HepG2 (cell line): ENCODE measurements around the gene PTH1R. TPM values are rescaled to one million over a fixed set of nuclear protein-coding genes. Genes with fewer than 3 reads are reported as not detected.

ENCODE experiments used
- DNMT3B ChIP-seq: conservative IDR thresholded peaks from 2 replicates; pipeline ENCODE4 v1.6.1; 2016; ENCODE audit warnings: missing biosample characterization, control low read depth
- HOXD1 ChIP-seq: sonication (generic); formaldehyde crosslinking; IDR thresholded peaks from 2 replicates; pipeline ENCODE4 v1.5.0; 2020; ENCODE audit warnings: missing genetic modification reagents
- KMT2B ChIP-seq: IDR thresholded peaks from 2 replicates; pipeline ENCODE4 v1.6.1; 2016; ENCODE audit warnings: missing genetic modification reagents, missing compliant biosample characterization
- MED1 ChIP-seq: sonication (generic); formaldehyde crosslinking; IDR thresholded peaks from 2 replicates; pipeline ENCODE4 v1.4.0; 2020; ENCODE audit warnings: missing genetic modification reagents
- NCOA2 ChIP-seq: sonication (generic); formaldehyde crosslinking; IDR thresholded peaks from 2 replicates; pipeline ENCODE4 v1.8.0; 2022; ENCODE audit warnings: inconsistent platforms
- NR2C2 ChIP-seq: sonication (generic); formaldehyde crosslinking; IDR thresholded peaks from 2 replicates; pipeline ENCODE4 v1.4.0; 2020; ENCODE audit warnings: missing genetic modification reagents, mild to moderate bottlenecking, moderate library complexity, borderline replicate concordance
- PHF21A ChIP-seq: sonication (generic); formaldehyde crosslinking; IDR thresholded peaks from 2 replicates; pipeline ENCODE4 v1.5.0; 2020; ENCODE audit warnings: mild to moderate bottlenecking, missing genetic modification reagents
- POLR2G ChIP-seq: fragments of 200-400 bp; formaldehyde crosslinking; IDR thresholded peaks from 2 replicates; pipeline ENCODE4 v1.6.1; 2018; ENCODE audit warnings: mild to moderate bottlenecking, low read depth, low read length, moderate library complexity
- SCMH1 ChIP-seq: sonication (generic); formaldehyde crosslinking; IDR thresholded peaks from 2 replicates; pipeline ENCODE4 v1.9.0; 2021; ENCODE audit warnings: missing genetic modification reagents, mild to moderate bottlenecking, borderline replicate concordance
- SIN3A ChIP-seq: IDR thresholded peaks from 2 replicates; pipeline ENCODE4 v1.6.1; 2011; ENCODE audit warnings: low read depth, mild to moderate bottlenecking, control low read depth, low read length, borderline replicate concordance
- SIX4 ChIP-seq: sonication (generic); formaldehyde crosslinking; IDR thresholded peaks from 2 replicates; pipeline ENCODE4 v1.4.0; 2020; ENCODE audit warnings: missing genetic modification reagents
- SMARCE1 ChIP-seq: fragments of 450-650 bp; IDR thresholded peaks from 2 replicates; pipeline ENCODE4 v1.6.1; 2017; ENCODE audit warnings: borderline replicate concordance
- XRCC5 ChIP-seq: fragments of 200-400 bp; formaldehyde crosslinking; optimal IDR thresholded peaks from 2 replicates; pipeline ENCODE3; 2017; ENCODE audit warnings: mild to moderate bottlenecking, low read length
- ZFY ChIP-seq: sonication (generic); formaldehyde crosslinking; IDR thresholded peaks from 2 replicates; pipeline ENCODE4 v1.4.0; 2020; ENCODE audit warnings: missing genetic modification reagents
- ZMYM2 ChIP-seq: sonication (generic); formaldehyde crosslinking; IDR thresholded peaks from 2 replicates; pipeline ENCODE4 v1.8.0; 2022; ENCODE audit warnings: mild to moderate bottlenecking, missing genetic modification reagents
- ZNF883 ChIP-seq: sonication (generic); formaldehyde crosslinking; IDR thresholded peaks from 2 replicates; pipeline ENCODE4 v1.5.1; 2020; ENCODE audit warnings: mild to moderate bottlenecking, missing genetic modification reagents; ENCODE audit errors: not compliant biosample characterization
- polyA plus RNA-seq, 8 experiments: library from polyadenylated mRNA; depleted of rRNA in 3 of 8; stranded (reverse) in 7 of 8; unstranded in 1 of 8; fragments of >200 nt; fragmentation: Illumina TruSeq in 4 of 8; extraction: Trizol in 4 of 8; gene quantifications; 2 replicates each; pipeline versions ENCODE4 v1.2.1 to v1.2.3, GENCODE V29; 2011 to 2016; ENCODE audit warnings: low read depth in 4 of 8, missing spikeins in 1 of 8, mixed read lengths in 1 of 8; ENCODE audit not compliant: insufficient read depth in 1 of 8
- total RNA-seq, 5 experiments: library from RNA; depleted of rRNA; stranded (reverse); fragments of >200 nt; fragmentation: Illumina TruSeq; extraction: Trizol; gene quantifications; 2 replicates each; pipeline ENCODE4 v1.2.3, GENCODE V29; 2016; ENCODE audit warnings: low read depth in 1 of 5
- TF ChIP-seq, protein P1 (sequence below): sonication (generic); formaldehyde crosslinking; IDR thresholded peaks from 2 replicates; pipeline ENCODE4 v1.5.0; 2020; ENCODE audit warnings: mild to moderate bottlenecking, missing genetic modification reagents
- TF ChIP-seq, protein P2 (sequence below): IDR thresholded peaks from 2 replicates; pipeline ENCODE4 v1.6.1; 2016; ENCODE audit warnings: mild to moderate bottlenecking, missing biosample characterization, missing genetic modification reagents
- TF ChIP-seq, protein P3 (sequence below): sonication (generic); formaldehyde crosslinking; IDR thresholded peaks from 2 replicates; pipeline ENCODE4 v1.5.0; 2020; ENCODE audit warnings: mild to moderate bottlenecking, missing genetic modification reagents, moderate library complexity
- TF ChIP-seq, protein P4 (sequence below): sonication (generic); formaldehyde crosslinking; IDR thresholded peaks from 2 replicates; pipeline ENCODE4 v1.4.0; 2020; ENCODE audit warnings: missing genetic modification reagents
- TF ChIP-seq, protein P5 (sequence below): sonication (generic); formaldehyde crosslinking; conservative IDR thresholded peaks from 2 replicates; pipeline ENCODE4 v1.8.0; 2022; ENCODE audit warnings: low read depth, missing genetic modification reagents

PTH1R gene
- total and polyA plus RNA-seq, 2 of the 13 experiments (the other 11 are each of a cell fraction or from before 2014, with no cell fraction given) = not detected

DNA sequence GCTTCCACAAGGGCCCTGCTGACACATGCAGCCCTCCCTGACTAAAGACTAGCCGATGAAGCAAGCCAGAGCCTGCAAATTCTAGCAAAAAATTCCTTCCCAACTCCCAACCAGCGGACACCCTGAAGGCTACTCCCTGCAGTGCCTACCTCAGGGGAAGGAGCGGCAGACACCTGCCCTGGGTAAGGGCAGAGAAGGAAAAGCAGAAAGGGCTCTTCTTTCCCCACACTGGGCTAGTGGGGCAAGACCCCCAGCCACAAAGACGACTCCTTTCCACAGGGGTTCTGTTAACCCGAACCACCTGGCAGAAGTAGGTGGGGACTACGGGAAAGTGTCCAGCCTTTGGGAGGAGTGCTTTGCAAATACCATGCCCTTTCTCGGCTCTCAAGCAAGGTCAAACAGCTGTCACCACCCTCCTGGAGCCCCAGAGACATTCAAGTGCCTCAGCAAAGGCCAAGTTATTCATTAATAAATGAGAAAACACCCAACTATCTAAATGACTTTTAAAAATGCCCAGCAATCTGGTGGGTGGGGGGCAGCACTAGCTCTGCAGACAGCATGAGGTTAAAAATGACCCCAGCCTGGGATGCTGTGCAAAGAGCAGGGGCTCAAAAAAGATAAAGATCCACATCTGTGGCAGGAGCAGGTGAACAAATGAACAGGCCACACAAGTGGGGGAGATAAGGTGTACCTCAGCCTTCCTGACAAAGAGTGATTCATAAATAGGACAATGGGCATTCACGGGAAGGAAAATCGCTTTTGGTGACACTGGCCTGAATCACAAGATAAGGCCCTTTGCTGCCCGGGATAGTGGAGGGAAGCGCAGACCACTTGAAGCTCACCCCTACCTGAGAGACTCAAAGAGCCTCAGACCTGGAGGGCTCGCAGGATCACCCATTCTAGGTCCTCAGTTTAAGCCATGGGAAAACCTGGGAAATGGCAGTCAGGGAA, 66.0 kb downstream of the PTH1R start (continued):
- TF ChIP-seq, protein P1, sequence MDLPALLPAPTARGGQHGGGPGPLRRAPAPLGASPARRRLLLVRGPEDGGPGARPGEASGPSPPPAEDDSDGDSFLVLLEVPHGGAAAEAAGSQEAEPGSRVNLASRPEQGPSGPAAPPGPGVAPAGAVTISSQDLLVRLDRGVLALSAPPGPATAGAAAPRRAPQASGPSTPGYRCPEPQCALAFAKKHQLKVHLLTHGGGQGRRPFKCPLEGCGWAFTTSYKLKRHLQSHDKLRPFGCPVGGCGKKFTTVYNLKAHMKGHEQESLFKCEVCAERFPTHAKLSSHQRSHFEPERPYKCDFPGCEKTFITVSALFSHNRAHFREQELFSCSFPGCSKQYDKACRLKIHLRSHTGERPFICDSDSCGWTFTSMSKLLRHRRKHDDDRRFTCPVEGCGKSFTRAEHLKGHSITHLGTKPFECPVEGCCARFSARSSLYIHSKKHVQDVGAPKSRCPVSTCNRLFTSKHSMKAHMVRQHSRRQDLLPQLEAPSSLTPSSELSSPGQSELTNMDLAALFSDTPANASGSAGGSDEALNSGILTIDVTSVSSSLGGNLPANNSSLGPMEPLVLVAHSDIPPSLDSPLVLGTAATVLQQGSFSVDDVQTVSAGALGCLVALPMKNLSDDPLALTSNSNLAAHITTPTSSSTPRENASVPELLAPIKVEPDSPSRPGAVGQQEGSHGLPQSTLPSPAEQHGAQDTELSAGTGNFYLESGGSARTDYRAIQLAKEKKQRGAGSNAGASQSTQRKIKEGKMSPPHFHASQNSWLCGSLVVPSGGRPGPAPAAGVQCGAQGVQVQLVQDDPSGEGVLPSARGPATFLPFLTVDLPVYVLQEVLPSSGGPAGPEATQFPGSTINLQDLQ = 0 out of 2 replicates have a peak, but pooled peaks have one; percentile 62
- TF ChIP-seq, protein P2, sequence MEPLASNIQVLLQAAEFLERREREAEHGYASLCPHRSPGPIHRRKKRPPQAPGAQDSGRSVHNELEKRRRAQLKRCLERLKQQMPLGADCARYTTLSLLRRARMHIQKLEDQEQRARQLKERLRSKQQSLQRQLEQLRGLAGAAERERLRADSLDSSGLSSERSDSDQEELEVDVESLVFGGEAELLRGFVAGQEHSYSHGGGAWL (CRISPR knock-in tag) = no peak
- TF ChIP-seq POLR2G (peak; percentile 52; the same call in 1 of the 2 replicates), DNMT3B (no peak), HOXD1 (CRISPR knock-in tag) (no peak), KMT2B (CRISPR knock-in tag) (no peak), NR2C2 (CRISPR knock-in tag) (no peak; the same call in 1 of the 2 replicates), NCOA2 (CRISPR knock-in tag) (peak; percentile 58), ZNF883 (CRISPR knock-in tag) (peak; percentile 41), SIN3A (no peak), SCMH1 (CRISPR knock-in tag) (no peak), ZMYM2 (CRISPR knock-in tag) (no peak), PHF21A (peak; percentile 86), ZFY (peak; percentile 43; the same call in 1 of the 2 replicates), XRCC5 (peak; percentile 51), SMARCE1 (no peak), MED1 (CRISPR knock-in tag) (0 out of 2 replicates have a peak, but pooled peaks have one; percentile 26), SIX4 (CRISPR knock-in tag) (no peak)
- TF ChIP-seq, protein P3, sequence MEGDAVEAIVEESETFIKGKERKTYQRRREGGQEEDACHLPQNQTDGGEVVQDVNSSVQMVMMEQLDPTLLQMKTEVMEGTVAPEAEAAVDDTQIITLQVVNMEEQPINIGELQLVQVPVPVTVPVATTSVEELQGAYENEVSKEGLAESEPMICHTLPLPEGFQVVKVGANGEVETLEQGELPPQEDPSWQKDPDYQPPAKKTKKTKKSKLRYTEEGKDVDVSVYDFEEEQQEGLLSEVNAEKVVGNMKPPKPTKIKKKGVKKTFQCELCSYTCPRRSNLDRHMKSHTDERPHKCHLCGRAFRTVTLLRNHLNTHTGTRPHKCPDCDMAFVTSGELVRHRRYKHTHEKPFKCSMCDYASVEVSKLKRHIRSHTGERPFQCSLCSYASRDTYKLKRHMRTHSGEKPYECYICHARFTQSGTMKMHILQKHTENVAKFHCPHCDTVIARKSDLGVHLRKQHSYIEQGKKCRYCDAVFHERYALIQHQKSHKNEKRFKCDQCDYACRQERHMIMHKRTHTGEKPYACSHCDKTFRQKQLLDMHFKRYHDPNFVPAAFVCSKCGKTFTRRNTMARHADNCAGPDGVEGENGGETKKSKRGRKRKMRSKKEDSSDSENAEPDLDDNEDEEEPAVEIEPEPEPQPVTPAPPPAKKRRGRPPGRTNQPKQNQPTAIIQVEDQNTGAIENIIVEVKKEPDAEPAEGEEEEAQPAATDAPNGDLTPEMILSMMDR (CRISPR knock-in tag) = 0 out of 2 replicates have a peak, but pooled peaks have one; percentile 14
- TF ChIP-seq, protein P4, sequence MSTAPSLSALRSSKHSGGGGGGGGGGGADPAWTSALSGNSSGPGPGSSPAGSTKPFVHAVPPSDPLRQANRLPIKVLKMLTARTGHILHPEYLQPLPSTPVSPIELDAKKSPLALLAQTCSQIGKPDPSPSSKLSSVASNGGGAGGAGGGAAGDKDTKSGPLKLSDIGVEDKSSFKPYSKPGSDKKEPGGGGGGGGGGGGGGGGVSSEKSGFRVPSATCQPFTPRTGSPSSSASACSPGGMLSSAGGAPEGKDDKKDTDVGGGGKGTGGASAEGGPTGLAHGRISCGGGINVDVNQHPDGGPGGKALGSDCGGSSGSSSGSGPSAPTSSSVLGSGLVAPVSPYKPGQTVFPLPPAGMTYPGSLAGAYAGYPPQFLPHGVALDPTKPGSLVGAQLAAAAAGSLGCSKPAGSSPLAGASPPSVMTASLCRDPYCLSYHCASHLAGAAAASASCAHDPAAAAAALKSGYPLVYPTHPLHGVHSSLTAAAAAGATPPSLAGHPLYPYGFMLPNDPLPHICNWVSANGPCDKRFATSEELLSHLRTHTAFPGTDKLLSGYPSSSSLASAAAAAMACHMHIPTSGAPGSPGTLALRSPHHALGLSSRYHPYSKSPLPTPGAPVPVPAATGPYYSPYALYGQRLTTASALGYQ (CRISPR knock-in tag) = peak; percentile 51; the same call in 1 of the 2 replicates
- TF ChIP-seq, protein P5, sequence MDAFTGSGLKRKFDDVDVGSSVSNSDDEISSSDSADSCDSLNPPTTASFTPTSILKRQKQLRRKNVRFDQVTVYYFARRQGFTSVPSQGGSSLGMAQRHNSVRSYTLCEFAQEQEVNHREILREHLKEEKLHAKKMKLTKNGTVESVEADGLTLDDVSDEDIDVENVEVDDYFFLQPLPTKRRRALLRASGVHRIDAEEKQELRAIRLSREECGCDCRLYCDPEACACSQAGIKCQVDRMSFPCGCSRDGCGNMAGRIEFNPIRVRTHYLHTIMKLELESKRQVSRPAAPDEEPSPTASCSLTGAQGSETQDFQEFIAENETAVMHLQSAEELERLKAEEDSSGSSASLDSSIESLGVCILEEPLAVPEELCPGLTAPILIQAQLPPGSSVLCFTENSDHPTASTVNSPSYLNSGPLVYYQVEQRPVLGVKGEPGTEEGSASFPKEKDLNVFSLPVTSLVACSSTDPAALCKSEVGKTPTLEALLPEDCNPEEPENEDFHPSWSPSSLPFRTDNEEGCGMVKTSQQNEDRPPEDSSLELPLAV = no peak
